Erythroblast (primary cell): ENCODE measurements around the gene CCDC154.

Source experiments
- GATA1 ChIP-seq: IDR thresholded peaks from 2 replicates; pipeline ENCODE4 v1.6.1; 2011; ENCODE audit warnings: low read depth, mild to moderate bottlenecking, control low read depth, low read length, moderate library complexity
- POLR2A ChIP-seq: IDR thresholded peaks from 2 replicates; pipeline ENCODE4 v1.6.1; 2011; ENCODE audit warnings: mild to moderate bottlenecking, low read length

DNA sequence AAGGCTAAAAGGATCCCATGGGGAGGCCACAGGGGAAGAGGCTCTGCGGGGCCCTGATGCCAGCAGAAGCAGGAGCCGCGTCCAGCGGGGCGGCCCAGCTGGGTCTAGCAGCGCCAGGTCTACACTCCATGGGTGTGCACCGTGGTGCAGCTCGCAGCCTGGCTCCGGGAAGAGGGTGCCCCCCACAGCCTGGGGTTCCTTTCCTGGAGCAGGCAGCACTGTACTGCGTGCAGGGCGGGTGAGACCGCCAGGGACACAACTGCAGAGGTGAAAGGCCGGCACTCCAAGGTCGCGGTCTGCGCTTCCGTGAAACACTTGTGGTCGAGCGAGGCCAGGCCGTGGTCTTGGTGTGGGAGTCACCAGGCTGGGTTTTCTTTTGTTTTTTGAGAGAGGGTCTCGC is 6.5 kb upstream of the CCDC154 start:
- no peak for TF ChIP-seq POLR2A
- no peak for TF ChIP-seq GATA1
